Cardiac fibroblast (primary cell): Measurements from ENCODE around the gene DRGX.

Source experiments
- DNase-seq, 2 donors: peaks; one replicate each; pipeline versions ENCODE4 v3.0.0 to v3.0.0-alpha.2; 2010; ENCODE audit warnings: low read depth in 2 of 2
- H3K4me3 ChIP-seq, 2 donors: replicated peaks in 1 of 2; 1 replicate in 1 of 2; 2 replicates in 1 of 2; pipeline ENCODE4 v1.5.1; 2011; ENCODE audit warnings: low read depth in 2 of 2, low read length in 2 of 2, mild to moderate bottlenecking in 2 of 2, moderate library complexity in 1 of 2
- CTCF ChIP-seq: IDR thresholded peaks from one replicate; pipeline ENCODE4 v1.5.1; 2011; ENCODE audit warnings: low read depth, mild to moderate bottlenecking, low read length, inconsistent platforms

DRGX gene

GRCh38 chr10:49323896-49324270 is 72.0 kb downstream of the DRGX start:
- no peak for DNase-seq
- no peak overlapping the region for H3K4me3 ChIP-seq
- no peak for TF ChIP-seq CTCF

GRCh38 chr10:49323171-49323895 is 72.6 kb downstream of the DRGX start:
- no peak for TF ChIP-seq CTCF
- no peak for DNase-seq
- no peak overlapping the region for H3K4me3 ChIP-seq

GRCh38 chr10:49322371-49323170 is 73.3 kb downstream of the DRGX start:
- H3K4me3 ChIP-seq: no peak overlapping the region
- no peak for TF ChIP-seq CTCF
- DNase-seq: no peak

GRCh38 chr10:49321021-49321420 is 74.9 kb downstream of the DRGX start:
- H3K4me3 ChIP-seq: no peak overlapping the region
- no peak for DNase-seq
- TF ChIP-seq CTCF: no peak

GRCh38 chr10:49320191-49320590 is 75.7 kb downstream of the DRGX start:
- no peak for DNase-seq
- H3K4me3 ChIP-seq: no peak overlapping the region
- no peak for TF ChIP-seq CTCF

- no peak for DNase-seq
- no peak overlapping the region for H3K4me3 ChIP-seq
- TF ChIP-seq CTCF: no peak
These were observed 76.7 kb downstream of the DRGX start for GRCh38 chr10:49319206-49319605.

- no peak for DNase-seq
- TF ChIP-seq CTCF: no peak
- no peak overlapping the region for H3K4me3 ChIP-seq
These were observed 77.1 kb downstream of the DRGX start for GRCh38 chr10:49318755-49319154.
